T-helper 9 cell (primary cell): ENCODE data around the gene TEDDM1.
"Not testable (repeated sequence)": the region's sequence is repeated elsewhere in the genome, so short reads cannot be mapped to it uniquely, and the experiment has no call there.

ENCODE experiments used
- DNase-seq: peaks from one replicate; pipeline ENCODE4 v3.0.0-alpha.2; 2020

Gene TEDDM1

GRCh38 chr1:182379781-182380180 is 20.7 kb downstream of the TEDDM1 start:
- not testable (repeated sequence) for DNase-seq

GRCh38 chr1:182376936-182377574 is 23.4 kb downstream of the TEDDM1 start:
- no peak for DNase-seq

- no peak for DNase-seq
Measured at GRCh38 chr1:182374101-182374834, 26.2 kb downstream of the TEDDM1 start.

- no peak for DNase-seq
Measured at GRCh38 chr1:182370532-182370931, 29.9 kb downstream of the TEDDM1 start.

- DNase-seq: no peak
Measured at GRCh38 chr1:182368903-182369302, 31.6 kb downstream of the TEDDM1 start.

DNA sequence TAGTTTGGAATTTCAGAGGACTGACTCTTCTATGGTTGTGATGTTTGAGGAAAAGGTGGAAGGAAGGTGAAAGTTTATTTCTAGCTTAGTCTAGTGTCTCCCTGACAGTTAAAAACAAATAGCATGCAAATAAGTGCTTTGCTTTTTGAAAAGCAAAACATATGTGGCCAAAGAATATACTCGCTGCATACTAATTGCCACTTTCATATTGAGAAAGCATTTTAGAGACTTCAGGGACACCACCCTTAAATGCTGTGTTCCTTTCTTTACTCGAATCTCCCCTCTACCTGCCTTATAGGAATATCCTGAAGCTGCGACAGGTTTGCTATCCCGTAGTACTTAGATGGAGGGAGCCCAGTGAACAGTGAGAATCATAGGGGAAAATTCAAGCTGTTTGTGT is 32.1 kb downstream of the TEDDM1 start:
- DNase-seq: no peak

- no peak for DNase-seq
Measured at GRCh38 chr1:182367926-182368325, 32.5 kb downstream of the TEDDM1 start.

DNA sequence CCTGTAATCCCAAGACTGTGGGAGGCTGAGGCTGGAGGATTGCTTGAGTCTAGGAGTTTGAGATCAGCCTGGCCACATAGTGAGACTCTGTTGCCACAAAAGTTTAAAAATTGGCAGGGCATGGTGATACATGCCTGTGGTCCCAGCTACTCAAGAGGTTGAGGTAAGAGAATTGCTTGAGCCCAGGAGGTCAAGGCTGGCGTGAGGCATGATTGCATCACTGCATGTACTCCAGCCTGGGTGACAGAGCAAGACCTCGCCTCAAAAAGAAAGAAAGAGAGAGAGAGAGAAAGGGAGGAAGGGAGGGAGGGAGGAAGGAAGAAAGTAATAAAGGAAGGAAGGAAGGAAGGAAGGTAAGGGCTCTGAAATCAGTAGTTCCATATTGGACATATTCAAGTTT is 33.9 kb downstream of the TEDDM1 start:
- no peak for DNase-seq

- no peak for DNase-seq
Measured at GRCh38 chr1:182359645-182360044, 40.8 kb downstream of the TEDDM1 start.

DNA sequence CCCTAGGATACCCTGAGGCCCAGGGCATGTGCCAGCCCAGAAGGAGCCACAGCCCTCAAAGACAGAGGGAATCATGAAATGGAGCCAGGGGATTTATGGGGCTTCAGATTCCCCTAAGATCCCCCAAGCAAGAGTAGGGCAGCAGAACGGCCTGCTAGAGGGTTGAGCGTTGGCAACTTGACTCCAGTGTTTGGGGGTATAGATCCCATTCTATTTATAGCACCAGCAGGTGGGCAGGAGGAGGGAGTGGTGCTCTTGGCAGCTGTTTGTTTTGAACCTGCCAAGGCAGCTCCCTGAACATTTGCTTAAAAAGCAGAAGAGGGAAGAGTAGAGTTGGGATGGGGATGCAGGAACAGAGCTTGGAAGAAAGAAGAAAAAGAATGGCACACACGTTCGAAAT is 42.6 kb downstream of the TEDDM1 start:
- no peak for DNase-seq

- DNase-seq: no peak
Measured at GRCh38 chr1:182357171-182357570, 43.3 kb downstream of the TEDDM1 start.

- DNase-seq: no peak
Measured at GRCh38 chr1:182355723-182356098, 44.8 kb downstream of the TEDDM1 start.

- DNase-seq: no peak
Measured at GRCh38 chr1:182351790-182352364, 48.6 kb downstream of the TEDDM1 start.

GRCh38 chr1:182350839-182351238 is 49.6 kb downstream of the TEDDM1 start:
- DNase-seq: no peak

- DNase-seq: no peak
Measured at GRCh38 chr1:182348961-182349747, 51.3 kb downstream of the TEDDM1 start.
